GM12872 (cell line): ENCODE measurements around the gene DNASE2.

ENCODE experiments used
- CTCF ChIP-seq: IDR thresholded peaks from 3 replicates; pipeline ENCODE4 v1.5.1; 2011; ENCODE audit warnings: low read depth, mild to moderate bottlenecking, low read length, moderate library complexity; ENCODE audit not compliant: insufficient read depth

DNASE2 gene

DNA sequence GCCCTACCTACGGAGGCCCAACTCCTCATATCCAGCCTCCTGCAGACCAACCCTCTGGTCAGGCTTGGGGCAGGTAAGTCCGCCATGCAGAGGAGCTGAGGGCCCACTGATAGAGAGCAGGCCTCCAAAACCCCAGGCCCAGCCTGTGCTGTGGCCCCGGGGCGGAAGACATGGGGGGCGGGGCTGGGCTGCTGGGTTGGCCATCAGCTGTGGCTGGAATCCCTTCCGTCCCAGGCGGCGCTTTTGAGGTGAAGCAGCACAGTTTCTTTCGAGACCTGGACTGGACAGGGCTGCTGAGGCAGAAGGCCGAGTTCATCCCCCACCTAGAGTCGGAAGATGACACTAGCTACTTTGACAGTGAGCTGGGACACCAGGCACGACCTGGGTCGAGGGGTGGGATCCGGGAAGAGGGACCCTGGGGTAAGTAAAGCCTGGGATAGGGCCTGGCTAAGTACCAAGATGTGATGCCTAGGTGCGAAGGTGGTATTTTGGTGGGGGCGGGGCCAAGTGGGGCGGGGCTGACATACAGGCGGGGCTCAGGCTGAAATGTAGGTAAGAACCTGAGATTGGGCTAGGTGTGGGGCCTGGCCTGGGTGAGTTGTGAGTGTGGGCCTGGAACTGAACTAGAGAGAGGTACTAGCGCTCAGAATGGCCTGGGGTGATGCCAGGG lies 15.4 kb downstream of the DNASE2 start:
- no peak for TF ChIP-seq CTCF

DNA sequence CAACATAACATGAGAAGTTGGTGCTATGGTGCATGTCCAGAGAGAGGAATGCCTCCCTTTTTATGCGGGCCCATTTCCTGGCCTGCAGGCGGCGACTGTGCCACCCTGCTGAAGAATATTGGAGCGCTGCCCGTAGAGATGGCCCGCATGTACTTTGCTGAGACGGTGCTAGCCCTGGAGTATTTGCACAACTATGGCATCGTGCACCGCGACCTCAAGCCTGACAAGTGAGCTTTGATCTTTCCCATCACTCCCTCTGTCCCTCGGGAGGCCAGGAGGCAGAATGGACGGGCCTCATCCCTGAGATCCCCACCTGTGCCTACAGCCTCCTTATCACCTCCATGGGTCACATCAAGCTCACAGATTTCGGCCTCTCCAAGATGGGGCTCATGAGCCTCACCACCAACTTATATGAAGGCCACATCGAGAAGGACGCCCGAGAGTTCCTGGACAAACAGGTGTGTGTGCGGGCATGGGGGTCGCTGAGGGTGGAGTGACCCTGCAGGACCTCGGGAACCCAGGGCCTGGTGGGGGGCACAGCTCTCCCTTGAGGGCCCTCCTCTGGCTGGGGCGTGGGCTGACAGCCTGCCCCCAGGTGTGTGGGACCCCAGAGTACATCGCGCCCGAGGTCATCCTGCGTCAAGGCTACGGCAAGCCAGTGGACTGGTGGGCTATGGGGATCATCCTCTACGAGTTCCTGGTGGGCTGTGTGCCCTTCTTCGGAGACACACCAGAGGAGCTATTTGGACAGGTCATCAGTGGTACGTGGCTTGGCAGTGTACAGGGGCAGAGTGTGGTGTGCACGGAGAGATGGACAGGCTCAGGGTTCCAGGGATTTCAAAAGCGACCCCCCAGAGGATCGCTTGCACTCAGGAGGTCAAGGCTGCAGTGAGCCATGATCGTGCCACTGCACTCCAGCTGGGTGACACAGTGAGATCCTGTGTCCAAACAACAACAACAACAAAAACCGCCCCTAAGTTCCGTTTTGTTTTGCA lies 16.2 kb downstream of the DNASE2 start:
- TF ChIP-seq CTCF = no peak

- no peak for TF ChIP-seq CTCF
Measured at GRCh38 chr19:12864143-12864542, 17.1 kb downstream of the DNASE2 start.

- TF ChIP-seq CTCF = no peak
Measured at GRCh38 chr19:12859546-12859945, 21.7 kb downstream of the DNASE2 start.

DNA sequence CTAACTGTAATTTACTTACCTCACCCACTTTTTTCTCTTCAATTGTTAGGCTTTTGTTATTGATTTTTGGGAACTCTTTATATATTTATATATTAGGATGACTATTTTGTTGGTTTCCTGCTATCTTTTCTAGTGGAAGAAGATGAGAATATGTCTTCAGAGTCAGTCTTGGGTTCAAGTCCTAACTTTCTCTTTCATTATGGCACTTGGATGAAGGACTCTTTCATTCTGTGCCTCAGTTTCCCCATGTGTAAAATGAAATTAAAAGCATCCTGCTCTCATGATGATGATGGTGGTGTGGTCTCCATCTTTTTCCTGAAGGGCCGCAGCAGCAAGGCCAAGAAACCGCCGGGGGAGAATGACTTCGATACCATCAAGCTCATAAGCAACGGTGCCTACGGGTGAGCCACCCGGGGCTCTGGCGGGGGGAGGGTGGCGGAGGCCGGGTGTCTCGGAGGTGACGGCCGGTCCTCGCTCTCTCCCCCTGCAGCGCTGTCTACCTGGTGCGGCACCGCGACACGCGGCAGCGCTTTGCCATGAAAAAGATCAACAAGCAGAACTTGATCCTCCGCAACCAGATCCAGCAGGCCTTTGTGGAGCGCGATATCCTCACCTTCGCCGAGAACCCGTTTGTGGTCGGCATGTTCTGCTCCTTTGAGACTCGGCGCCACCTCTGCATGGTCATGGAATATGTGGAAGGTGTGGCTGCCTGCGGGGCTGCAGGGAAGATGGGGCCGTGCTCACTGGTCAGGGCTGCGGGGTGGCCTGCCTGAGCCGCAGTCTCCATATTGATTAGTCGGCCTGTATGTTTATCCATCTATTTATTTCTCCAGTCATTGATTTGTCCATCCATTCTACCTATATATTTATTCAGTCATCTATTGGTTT lies 23.0 kb downstream of the DNASE2 start:
- no peak for TF ChIP-seq CTCF

- TF ChIP-seq CTCF = no peak
Measured at GRCh38 chr19:12856653-12857052, 24.6 kb downstream of the DNASE2 start.
